ENCODE measurements around the gene ZNF723.

Gene ZNF723

GRCh38 chr19:22901431-22902130, 69.5 kb downstream of the ZNF723 start:
- Histone ChIP-seq H3K9ac (ENCODE audit: low read depth, low read length) (no peak overlapping the region), H3K4me2 (ENCODE audit: insufficient read depth, low read length) (no peak overlapping the region), H3K79me2 (ENCODE audit: insufficient read depth, low read length) (no peaks in the 10 kb centered on the region), H3K9me3 (ENCODE audit: insufficient read depth, low read length, severe bottlenecking) (peaks cover 17% of the 10 kb centered on the region), H4K20me1 (ENCODE audit: insufficient read depth, low read length) (no peaks in the 10 kb centered on the region), H2AFZ (ENCODE audit: low read depth, low read length) (no peak overlapping the region), H3K27ac (ENCODE audit: low read length) (no peak overlapping the region), H3K36me3 (ENCODE audit: insufficient read depth, low read length) (no peaks in the 10 kb centered on the region), H3K4me3 (ENCODE audit: low read depth in 1 of 2, low read length in 2 of 2) (no peak overlapping the region), H3K4me1 (ENCODE audit: insufficient read depth, low read length) (no peaks in the 10 kb centered on the region), H3K27me3 (ENCODE audit: insufficient read depth, low read length, poor library complexity) (no peaks in the 10 kb centered on the region)
- DNase-seq (no peak), ATAC-seq (ENCODE audit: insufficient read depth, low read depth) (no peak)
- TF ChIP-seq EZH2 (IDR thresholded peaks at IDR 0.05; ENCODE audit: borderline replicate concordance, low read depth, low read length, severe bottlenecking) (no peak), CTCF (IDR thresholded peaks at IDR 0.05; ENCODE audit: borderline replicate concordance, extremely low read depth, low read length, poor library complexity, severe bottlenecking) (no peak)
